IPS-15b (cell line): Measurements from ENCODE around the gene HAGH.
"Not testable (repeated sequence)": the region's sequence is repeated elsewhere in the genome, so short reads cannot be mapped to it uniquely, and the experiment has no call there.

Source experiments
- H3K27me3 ChIP-seq: one replicate; pipeline ENCODE4 v1.6.1; 2013; ENCODE audit warnings: low read length; ENCODE audit not compliant: control insufficient read depth, insufficient read depth
- H3K36me3 ChIP-seq: one replicate; pipeline ENCODE4 v1.6.1; 2013; ENCODE audit warnings: low read length; ENCODE audit not compliant: control insufficient read depth, insufficient read depth
- H3K4me1 ChIP-seq: one replicate; pipeline ENCODE4 v1.6.1; 2013; ENCODE audit warnings: mild to moderate bottlenecking, low read length; ENCODE audit not compliant: control insufficient read depth, insufficient read depth
- H3K4me3 ChIP-seq: one replicate; pipeline ENCODE4 v1.5.1; 2013; ENCODE audit warnings: low read depth, low read length
- H3K9ac ChIP-seq: one replicate; pipeline ENCODE4 v1.6.1; 2013; ENCODE audit warnings: low read depth, mild to moderate bottlenecking, low read length
- H3K9me3 ChIP-seq: one replicate; pipeline ENCODE4 v1.6.1; 2013; ENCODE audit warnings: mild to moderate bottlenecking, low read length; ENCODE audit not compliant: control insufficient read depth, insufficient read depth

The HAGH gene

GRCh38 chr16:1799263-1799662 lies 27.4 kb downstream of the HAGH start:
- not testable (repeated sequence) for H3K4me3 ChIP-seq, H3K9ac ChIP-seq, H3K27me3 ChIP-seq, H3K9me3 ChIP-seq, H3K36me3 ChIP-seq, H3K4me1 ChIP-seq

GRCh38 chr16:1794908-1795666 lies 31.5 kb downstream of the HAGH start:
- H3K36me3 ChIP-seq, result peaks cover 11% of the 10 kb centered on the region

GRCh38 chr16:1794221-1794871 lies 32.3 kb downstream of the HAGH start:
- H3K4me1 ChIP-seq, result no peaks in the 10 kb centered on the region

More at GRCh38 chr16:1794908-1795666, 31.5 kb downstream of the HAGH start:
- no peaks in the 10 kb centered on the region for H3K4me1 ChIP-seq
- H3K27me3 ChIP-seq, result no peaks in the 10 kb centered on the region
- H3K4me3 ChIP-seq, result no peak overlapping the region
- H3K9me3 ChIP-seq, result no peaks in the 10 kb centered on the region
- H3K9ac ChIP-seq, result no peak overlapping the region

GRCh38 chr16:1793578-1794220 lies 32.9 kb downstream of the HAGH start, which contains the start of gene IGFALS:
IGFALS (minus strand) TSS chr16:1793705; CDS start chr16:1793652, 53 bp downstream.
- Histone ChIP-seq H3K4me1 (no peaks in the 10 kb centered on the region), H3K36me3 (peaks cover 21% of the 10 kb centered on the region), H3K27me3 (no peaks in the 10 kb centered on the region), H3K4me3 (no peak within 1 kb of the TSS), H3K9me3 (no peaks in the 10 kb centered on the region), H3K9ac (no peak within 1 kb of the TSS)

More at GRCh38 chr16:1794221-1794871, 32.3 kb downstream of the HAGH start:
- H3K36me3 ChIP-seq, result peaks cover 16% of the 10 kb centered on the region
- no peaks in the 10 kb centered on the region for H3K9me3 ChIP-seq
- no peaks in the 10 kb centered on the region for H3K27me3 ChIP-seq
- no peak overlapping the region for H3K4me3 ChIP-seq
- no peak overlapping the region for H3K9ac ChIP-seq

- no peaks in the 10 kb centered on the region for H3K27me3 ChIP-seq
- H3K4me1 ChIP-seq, result no peaks in the 10 kb centered on the region
- no peak overlapping the region for H3K9ac ChIP-seq
- H3K9me3 ChIP-seq, result no peaks in the 10 kb centered on the region
- peaks cover 28% of the 10 kb centered on the region for H3K36me3 ChIP-seq
- no peak overlapping the region for H3K4me3 ChIP-seq
Measured at GRCh38 chr16:1792836-1793577, 33.6 kb downstream of the HAGH start.

- Histone ChIP-seq H3K4me1 (no peaks in the 10 kb centered on the region), H3K9me3 (no peaks in the 10 kb centered on the region), H3K9ac (no peak overlapping the region), H3K36me3 (peaks cover 35% of the 10 kb centered on the region), H3K4me3 (no peak overlapping the region), H3K27me3 (no peaks in the 10 kb centered on the region)
Measured at GRCh38 chr16:1791943-1792812, 34.4 kb downstream of the HAGH start.

GRCh38 chr16:1791256-1791942 lies 35.2 kb downstream of the HAGH start:
- H3K9ac ChIP-seq, result no peak overlapping the region
- H3K4me1 ChIP-seq, result no peaks in the 10 kb centered on the region
- H3K4me3 ChIP-seq, result no peak overlapping the region
- peaks cover 41% of the 10 kb centered on the region for H3K36me3 ChIP-seq
- no peaks in the 10 kb centered on the region for H3K9me3 ChIP-seq
- H3K27me3 ChIP-seq, result no peaks in the 10 kb centered on the region

- no peaks in the 10 kb centered on the region for H3K27me3 ChIP-seq
- H3K36me3 ChIP-seq, result peaks cover 43% of the 10 kb centered on the region
- H3K9ac ChIP-seq, result no peak overlapping the region
- no peaks in the 10 kb centered on the region for H3K4me1 ChIP-seq
- H3K4me3 ChIP-seq, result no peak overlapping the region
- H3K9me3 ChIP-seq, result no peaks in the 10 kb centered on the region
Measured at GRCh38 chr16:1790611-1791255, 35.9 kb downstream of the HAGH start.

GRCh38 chr16:1790261-1790610 lies 36.4 kb downstream of the HAGH start:
- Histone ChIP-seq H3K27me3 (no peaks in the 10 kb centered on the region), H3K9me3 (no peaks in the 10 kb centered on the region), H3K4me3 (no peak overlapping the region), H3K4me1 (no peaks in the 10 kb centered on the region), H3K36me3 (peaks cover 45% of the 10 kb centered on the region), H3K9ac (no peak overlapping the region)

- H3K4me1 ChIP-seq, result no peaks in the 10 kb centered on the region
- peaks cover 47% of the 10 kb centered on the region for H3K36me3 ChIP-seq
- H3K4me3 ChIP-seq, result no peak overlapping the region
- H3K9ac ChIP-seq, result no peak overlapping the region
- H3K9me3 ChIP-seq, result no peaks in the 10 kb centered on the region
- no peaks in the 10 kb centered on the region for H3K27me3 ChIP-seq
Measured at GRCh38 chr16:1789643-1790045, 37.0 kb downstream of the HAGH start.
